Measurements from ENCODE around the gene HYKK.

DNA sequence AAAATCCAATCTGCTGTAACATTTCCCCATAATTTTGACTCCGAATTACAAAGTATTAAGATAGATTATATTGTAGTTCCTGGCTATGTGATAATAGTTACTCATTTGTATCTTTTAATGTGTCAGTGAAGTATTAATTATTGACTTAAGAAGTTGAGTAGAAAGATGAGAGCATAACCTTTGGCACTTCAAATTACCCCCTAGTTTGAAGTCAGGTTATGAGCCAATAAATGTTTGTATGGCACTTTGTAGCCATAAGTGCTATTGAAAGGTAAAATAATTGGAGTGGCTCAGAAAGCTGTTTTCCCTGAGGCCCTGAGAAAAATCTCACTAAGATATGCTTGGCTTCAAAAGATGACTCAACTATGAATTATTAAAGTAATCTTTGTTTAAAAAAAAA lies 38.3 kb upstream of the HYKK start:
- TF ChIP-seq, protein P1, sequence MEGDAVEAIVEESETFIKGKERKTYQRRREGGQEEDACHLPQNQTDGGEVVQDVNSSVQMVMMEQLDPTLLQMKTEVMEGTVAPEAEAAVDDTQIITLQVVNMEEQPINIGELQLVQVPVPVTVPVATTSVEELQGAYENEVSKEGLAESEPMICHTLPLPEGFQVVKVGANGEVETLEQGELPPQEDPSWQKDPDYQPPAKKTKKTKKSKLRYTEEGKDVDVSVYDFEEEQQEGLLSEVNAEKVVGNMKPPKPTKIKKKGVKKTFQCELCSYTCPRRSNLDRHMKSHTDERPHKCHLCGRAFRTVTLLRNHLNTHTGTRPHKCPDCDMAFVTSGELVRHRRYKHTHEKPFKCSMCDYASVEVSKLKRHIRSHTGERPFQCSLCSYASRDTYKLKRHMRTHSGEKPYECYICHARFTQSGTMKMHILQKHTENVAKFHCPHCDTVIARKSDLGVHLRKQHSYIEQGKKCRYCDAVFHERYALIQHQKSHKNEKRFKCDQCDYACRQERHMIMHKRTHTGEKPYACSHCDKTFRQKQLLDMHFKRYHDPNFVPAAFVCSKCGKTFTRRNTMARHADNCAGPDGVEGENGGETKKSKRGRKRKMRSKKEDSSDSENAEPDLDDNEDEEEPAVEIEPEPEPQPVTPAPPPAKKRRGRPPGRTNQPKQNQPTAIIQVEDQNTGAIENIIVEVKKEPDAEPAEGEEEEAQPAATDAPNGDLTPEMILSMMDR (IDR thresholded peaks at IDR 0.05), result no peak
- no peak for TF ChIP-seq ZFX (IDR thresholded peaks at IDR 0.05; ENCODE audit: borderline replicate concordance)
